Stimulated activated CD4-positive, alpha-beta T cell treated with anti-CD3 and anti-CD28 coated beads, Interleukin-12 subunit alpha, Interleukin-12 subunit beta, amount 100 ng/mL, for 4 hours (primary cell): ENCODE data around the gene FBXO42.

Source experiments
- DNase-seq: peaks from one replicate; pipeline ENCODE4 v3.0.0-alpha.2; 2020

The FBXO42 gene

GRCh38 chr1:16321176-16321867 lies 31.0 kb downstream of the FBXO42 start:
- no peak for DNase-seq

GRCh38 chr1:16318555-16318954 lies 33.7 kb downstream of the FBXO42 start:
- no peak for DNase-seq

GRCh38 chr1:16315437-16315836 lies 36.8 kb downstream of the FBXO42 start:
- no peak for DNase-seq

GRCh38 chr1:16307222-16307621 lies 45.1 kb downstream of the FBXO42 start:
- DNase-seq: no peak

- no peak for DNase-seq
Observed at GRCh38 chr1:16302709-16303627, 49.3 kb downstream of the FBXO42 start.

- DNase-seq: no peak
Observed at GRCh38 chr1:16300436-16300835, 51.8 kb downstream of the FBXO42 start.

GRCh38 chr1:16298653-16299052 lies 53.6 kb downstream of the FBXO42 start:
- no peak for DNase-seq

- no peak for DNase-seq
Observed at GRCh38 chr1:16296643-16297042, 55.6 kb downstream of the FBXO42 start.

GRCh38 chr1:16294219-16295212 lies 57.8 kb downstream of the FBXO42 start:
- DNase-seq: no peak

- no peak for DNase-seq
Observed at GRCh38 chr1:16293538-16293937, 58.7 kb downstream of the FBXO42 start.

- DNase-seq: no peak
Observed at GRCh38 chr1:16292739-16293138, 59.5 kb downstream of the FBXO42 start.

GRCh38 chr1:16289959-16290358 lies 62.3 kb downstream of the FBXO42 start:
- no peak for DNase-seq

- DNase-seq: no peak
Observed at GRCh38 chr1:16286122-16286521, 66.2 kb downstream of the FBXO42 start.

- no peak for DNase-seq
Observed at GRCh38 chr1:16281765-16282164, 70.5 kb downstream of the FBXO42 start.

- no peak for DNase-seq
Observed at GRCh38 chr1:16279186-16279585, 73.1 kb downstream of the FBXO42 start.

- DNase-seq: no peak
Observed at GRCh38 chr1:16276302-16277030, 75.8 kb downstream of the FBXO42 start.

- no peak for DNase-seq
Observed at GRCh38 chr1:16275591-16275990, 76.7 kb downstream of the FBXO42 start.

GRCh38 chr1:16267690-16268180 lies 84.5 kb downstream of the FBXO42 start:
- DNase-seq: no peak

- DNase-seq: no peak
Observed at GRCh38 chr1:16266411-16267118, 85.7 kb downstream of the FBXO42 start.

- DNase-seq: no peak
Observed at GRCh38 chr1:16262067-16262466, 90.2 kb downstream of the FBXO42 start.

- DNase-seq: no peak
Observed at GRCh38 chr1:16260814-16261213, 91.5 kb downstream of the FBXO42 start.
